GM13976 (cell line): Measurements from ENCODE around the gene ITGB5.
"Not testable (repeated sequence)": the region's sequence is repeated elsewhere in the genome, so short reads cannot be mapped to it uniquely, and the experiment has no call there.

Experiments
- DNase-seq: peaks from one replicate; pipeline ENCODE4 v3.0.0; 2012; ENCODE audit warnings: low spot score
- in situ Hi-C: fragments of 300-500 bp; cut with MboI; formaldehyde crosslinking; loops from one replicate; pipeline ENCODE4 v1.12.0; 2022; ENCODE audit warnings: low sequenced_read_pairs, mixed read lengths, inconsistent platforms; ENCODE audit not compliant: unreplicated experiment
- TF ChIP-seq, protein P1 (sequence below): IDR thresholded peaks from 2 replicates; pipeline ENCODE4 v1.5.1; 2012; ENCODE audit warnings: borderline replicate concordance, mild to moderate bottlenecking; ENCODE audit not compliant: insufficient read depth; ENCODE audit errors: extremely low read depth, missing control alignments, control extremely low read depth

The ITGB5 gene

DNA sequence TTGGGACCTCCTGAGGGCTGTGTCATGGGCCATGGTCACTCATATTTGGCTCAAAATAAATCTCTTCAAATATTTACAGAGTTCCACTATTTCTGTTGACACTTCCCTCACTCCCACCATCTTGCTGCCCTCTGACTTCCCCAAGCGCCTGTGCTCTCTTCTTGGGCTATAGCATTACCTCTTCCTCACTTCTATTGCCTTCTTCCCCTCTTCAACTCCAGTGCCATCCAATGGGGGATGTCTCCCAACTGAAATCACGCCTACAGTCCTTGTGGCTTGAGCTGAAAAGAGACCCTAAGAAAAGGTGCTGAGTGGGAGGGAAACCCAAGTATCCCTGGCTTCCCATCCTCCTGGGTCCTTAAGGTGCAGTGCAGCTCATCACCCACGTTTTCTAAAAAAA lies 135.1 kb downstream of the ITGB5 start:
- TF ChIP-seq, protein P1, sequence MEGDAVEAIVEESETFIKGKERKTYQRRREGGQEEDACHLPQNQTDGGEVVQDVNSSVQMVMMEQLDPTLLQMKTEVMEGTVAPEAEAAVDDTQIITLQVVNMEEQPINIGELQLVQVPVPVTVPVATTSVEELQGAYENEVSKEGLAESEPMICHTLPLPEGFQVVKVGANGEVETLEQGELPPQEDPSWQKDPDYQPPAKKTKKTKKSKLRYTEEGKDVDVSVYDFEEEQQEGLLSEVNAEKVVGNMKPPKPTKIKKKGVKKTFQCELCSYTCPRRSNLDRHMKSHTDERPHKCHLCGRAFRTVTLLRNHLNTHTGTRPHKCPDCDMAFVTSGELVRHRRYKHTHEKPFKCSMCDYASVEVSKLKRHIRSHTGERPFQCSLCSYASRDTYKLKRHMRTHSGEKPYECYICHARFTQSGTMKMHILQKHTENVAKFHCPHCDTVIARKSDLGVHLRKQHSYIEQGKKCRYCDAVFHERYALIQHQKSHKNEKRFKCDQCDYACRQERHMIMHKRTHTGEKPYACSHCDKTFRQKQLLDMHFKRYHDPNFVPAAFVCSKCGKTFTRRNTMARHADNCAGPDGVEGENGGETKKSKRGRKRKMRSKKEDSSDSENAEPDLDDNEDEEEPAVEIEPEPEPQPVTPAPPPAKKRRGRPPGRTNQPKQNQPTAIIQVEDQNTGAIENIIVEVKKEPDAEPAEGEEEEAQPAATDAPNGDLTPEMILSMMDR, result no peak
- in situ Hi-C loops, result loop anchor here (25.0 kb wide), 2 partner anchors 685 to 835 kb away; partner anchors contain the start of gene OSBPL11
- DNase-seq, result no peak

DNA sequence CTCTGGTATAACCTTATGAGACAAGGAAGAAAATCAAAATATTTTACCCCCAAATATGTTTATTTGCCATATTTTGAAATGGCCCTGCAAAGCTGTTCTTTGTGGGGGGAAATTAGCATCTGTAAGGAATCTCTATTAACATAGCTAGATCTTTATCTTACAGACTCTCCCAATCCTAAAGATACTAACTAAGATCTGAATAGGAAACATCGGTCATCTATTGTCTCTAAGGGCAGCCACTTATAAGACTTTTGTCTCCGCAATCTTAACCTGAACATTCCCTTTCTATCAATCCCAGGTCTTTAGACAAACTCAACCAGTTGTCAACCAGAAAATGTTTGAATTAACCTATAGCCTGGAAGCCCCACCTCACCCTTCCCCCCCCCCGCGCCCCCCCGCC lies 135.7 kb downstream of the ITGB5 start:
- in situ Hi-C loops, result loop anchor here (25.0 kb wide), 2 partner anchors 686 to 836 kb away; partner anchors contain the start of gene OSBPL11
- TF ChIP-seq, protein P1, result no peak
- no peak for DNase-seq

DNA sequence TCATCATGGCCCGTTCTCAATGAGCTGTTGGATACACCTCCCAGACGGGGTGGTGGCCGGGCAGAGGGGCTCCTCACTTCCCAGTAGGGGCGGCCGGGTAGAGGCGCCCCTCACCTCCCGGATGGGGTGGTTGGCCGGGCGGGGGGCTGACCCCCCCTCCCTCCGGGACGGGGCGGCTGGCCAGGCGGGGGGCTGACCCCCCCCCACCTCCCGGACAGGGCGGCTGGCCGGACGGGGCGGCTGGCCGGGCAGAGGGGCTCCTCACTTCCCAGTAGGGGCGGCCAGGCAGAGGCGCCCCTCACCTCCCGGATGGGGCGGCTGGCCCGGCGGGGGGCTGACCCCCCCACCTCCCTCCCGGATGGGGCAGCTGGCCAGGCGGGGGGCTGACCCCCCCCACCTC lies 137.3 kb downstream of the ITGB5 start:
- DNase-seq, result not testable (repeated sequence)
- in situ Hi-C loops, result loop anchor here (25.0 kb wide), 2 partner anchors 687 to 837 kb away; partner anchors contain the start of gene OSBPL11

DNA sequence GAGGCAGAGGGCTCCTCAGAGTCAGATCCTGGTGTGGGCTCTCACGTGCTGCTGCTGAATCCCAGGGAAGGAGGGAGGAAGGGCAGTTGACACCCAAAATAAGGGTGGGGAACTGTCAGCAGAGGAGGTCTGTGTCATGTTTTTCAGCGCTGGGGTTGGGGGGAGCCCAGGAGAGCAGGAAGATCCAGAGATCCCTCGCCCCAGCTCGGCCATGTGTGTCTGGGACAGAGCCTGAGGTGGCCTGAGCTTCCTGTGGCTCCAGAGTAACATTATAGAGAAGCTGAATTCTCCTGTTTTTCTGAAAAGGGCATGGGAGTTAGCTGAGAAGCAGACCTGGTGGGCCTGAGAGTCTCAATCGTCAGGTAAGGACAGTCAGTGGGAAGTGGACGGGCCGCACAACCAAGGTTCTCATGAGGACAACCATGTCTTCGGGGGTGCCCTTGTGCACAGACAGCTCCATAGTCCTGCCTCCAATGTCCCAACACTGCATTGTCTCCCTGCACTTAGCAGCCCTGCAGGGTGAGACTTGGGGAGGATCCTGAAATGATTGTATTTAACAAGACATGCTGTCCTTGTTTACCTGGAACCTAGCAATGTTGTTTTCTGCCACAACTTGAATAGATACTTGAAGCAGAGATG lies 138.5 kb downstream of the ITGB5 start:
- DNase-seq, result no peak
- in situ Hi-C loops, result no loop called here
- TF ChIP-seq, protein P1, result no peak

DNA sequence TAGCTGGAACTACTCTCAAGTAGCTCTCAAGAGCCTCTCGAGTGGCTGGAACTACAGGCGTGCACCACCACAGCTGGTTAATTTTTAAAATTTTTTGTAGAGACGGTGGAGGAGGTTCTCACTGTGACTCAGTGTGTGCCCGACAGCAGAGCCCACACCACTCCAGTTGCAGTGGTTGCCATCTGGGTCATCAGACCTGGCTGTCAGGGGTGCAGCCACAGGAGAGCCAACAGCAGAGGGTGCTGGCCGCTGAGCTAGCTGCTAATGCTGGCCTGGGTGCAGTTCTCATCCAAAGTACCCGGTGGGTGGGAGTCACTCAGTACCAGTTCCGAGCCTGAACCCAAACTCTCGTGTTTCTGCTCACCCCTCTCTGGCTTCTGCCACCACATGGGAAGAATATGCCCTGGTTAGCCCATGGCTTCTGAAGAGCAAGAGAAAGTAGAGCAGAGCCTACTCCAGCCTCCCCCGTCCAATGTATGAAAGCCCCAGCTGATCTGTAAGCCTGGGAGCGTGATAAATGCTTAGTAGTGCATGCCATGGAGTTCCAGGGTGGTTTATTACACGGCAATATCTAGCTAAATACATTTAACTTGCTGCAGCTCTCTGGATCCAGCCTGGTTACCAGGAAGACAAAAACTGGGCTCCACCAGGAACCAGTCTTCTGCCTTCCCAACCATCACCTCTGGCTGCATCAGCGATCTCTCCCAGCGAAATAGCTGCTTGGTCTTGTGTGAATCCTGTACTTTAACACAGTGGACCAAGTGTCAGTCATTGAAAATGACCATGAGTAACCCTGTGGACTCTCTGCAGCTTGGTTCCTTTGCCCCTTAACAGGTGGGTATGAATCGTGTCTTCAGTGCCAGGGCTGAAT lies 139.8 kb downstream of the ITGB5 start:
- in situ Hi-C loops, result no loop called here
- TF ChIP-seq, protein P1, result no peak
- DNase-seq, result no peak

DNA sequence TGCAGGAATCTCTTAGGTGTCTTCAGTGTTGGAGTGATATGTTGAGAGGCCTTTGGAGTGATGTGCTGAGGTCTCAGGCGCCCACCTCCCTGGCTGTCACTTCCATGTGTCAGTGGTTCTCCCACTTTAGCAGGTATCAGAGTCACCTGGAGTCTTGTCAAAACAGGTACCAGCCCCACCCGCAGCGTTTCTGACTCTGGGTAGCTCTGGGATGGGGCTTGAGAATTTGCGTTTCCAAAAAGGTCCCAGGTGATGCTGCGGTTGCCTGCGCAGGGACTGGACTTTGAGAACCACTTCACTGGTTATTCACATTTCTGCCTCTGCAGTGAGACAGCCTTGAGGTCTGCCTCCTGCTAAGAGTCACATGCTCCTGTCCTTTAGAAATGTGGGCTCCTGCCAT lies 141.4 kb downstream of the ITGB5 start:
- DNase-seq, result no peak
- in situ Hi-C loops, result no loop called here
- TF ChIP-seq, protein P1, result no peak

DNA sequence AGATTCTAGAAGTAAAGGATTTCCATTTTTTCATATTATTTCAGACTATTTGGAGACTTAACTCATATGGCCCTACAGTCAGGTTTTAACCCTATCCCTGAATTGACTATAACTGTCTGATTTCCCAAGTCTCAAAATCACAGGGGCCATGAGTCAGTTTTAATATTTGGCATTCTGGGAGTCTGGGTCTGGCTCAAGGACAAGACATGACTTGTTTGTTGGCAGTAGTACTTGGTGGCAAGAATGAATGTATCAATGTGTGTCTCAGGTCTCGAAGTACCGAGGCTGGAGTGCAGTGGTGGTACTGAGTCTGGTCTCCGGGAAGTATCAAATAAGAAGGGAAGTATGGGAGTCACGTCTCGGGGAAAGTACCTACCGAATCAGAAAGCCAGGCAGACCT lies 146.1 kb downstream of the ITGB5 start:
- DNase-seq, result no peak
- in situ Hi-C loops, result no loop called here

More for the DNA sequence above, 146.1 kb downstream of the ITGB5 start:
- TF ChIP-seq, protein P1, result no peak
